Right ventricle myocardium inferior (tissue), 1 donor: ENCODE results near the gene RIPOR3. TPM values are rescaled to one million over a fixed set of nuclear protein-coding genes. Genes with fewer than 3 reads are reported as not detected.

Experiments
- ATAC-seq: fragments of 200-7000 bp; cut with Tn5 transposase; one replicate; pipeline ENCODE4 v1.9.1; 2020; ENCODE audit warnings: mild to moderate bottlenecking, moderate library complexity
- DNase-seq: peaks from one replicate; pipeline ENCODE4 v3.0.0; 2021; ENCODE audit errors: missing footprints
- intact Hi-C: fragments of 100-400 bp; cut with DNase I; formaldehyde crosslinking; loops from one replicate; pipeline ENCODE4 v1.11.0; 2022
- long read RNA-seq: library from polyadenylated mRNA; unstranded; transcript quantifications from one replicate; pipeline ENCODE4 v2.0.0, GENCODE V29; 2021
- total RNA-seq: library from RNA; stranded (reverse); fragmentation: NEBNext Ultra II Directional; extraction: Animal tissue kit (Norgen Biotek cat#: 25700); gene quantifications from one replicate; pipeline ENCODE4 v1.2.1, GENCODE V29; 2021
- donor health status: DM: no; HTN: yes; CAD: no; lungs with severe emphysema.

RIPOR3 gene
- 8.3 TPM for total RNA-seq
- long read RNA-seq, partial matches to known transcripts, result 4 of 11 reads
- long read RNA-seq, other reads (novel, unspliced or antisense), result 7 of 11 reads

GRCh38 chr20:50690650-50691572, at the start of gene RIPOR3:
TSS of gene RIPOR3 (minus strand) at chr20:50691542. CDS start at chr20:50691128, 414 bp downstream.
- DNase-seq (peak; percentile 74), ATAC-seq (peak; percentile 38)
- intact Hi-C loops, result loop anchor here (10.0 kb wide), 1 partner anchor 56 kb away; no protein-coding TSS in a partner anchor

- ATAC-seq, result no peak
- no peak for DNase-seq
- intact Hi-C loops, result loop anchor here (10.0 kb wide), 1 partner anchor 623 kb away; the partner anchor contains the start of gene UBE2V1
Observed at GRCh38 chr20:50737352-50737751, 46.0 kb upstream of the RIPOR3 start.

DNA sequence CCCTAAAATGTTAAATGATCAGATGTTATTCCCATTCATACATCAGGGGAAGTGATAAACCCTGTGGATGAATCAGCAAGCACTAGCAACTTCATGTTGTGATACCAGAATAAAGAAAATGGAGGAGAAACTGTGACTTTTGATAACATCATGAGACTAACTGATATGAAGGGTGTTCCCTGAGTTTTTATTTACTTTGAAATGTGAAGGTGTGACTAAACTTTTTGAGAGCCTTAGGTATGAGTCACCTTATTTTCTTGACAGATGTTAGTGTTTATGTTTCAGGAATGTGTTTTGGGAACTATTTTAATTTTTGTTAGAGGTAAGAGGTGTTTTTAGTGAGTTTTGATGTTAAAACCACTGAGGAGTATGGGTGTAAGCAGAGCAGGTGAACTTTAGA, 44.5 kb upstream of the RIPOR3 start:
- ATAC-seq (no peak), DNase-seq (no peak)
- intact Hi-C loops, result loop anchor here (10.0 kb wide), 1 partner anchor 621 kb away; the partner anchor contains the start of gene UBE2V1

- no peak for DNase-seq
- intact Hi-C loops, result loop anchor here (5.0 to 10.0 kb wide), 2 partner anchors 78 to 620 kb away; partner anchors contain the start of gene UBE2V1
- ATAC-seq, result no peak
Observed at GRCh38 chr20:50734730-50735679, 43.7 kb upstream of the RIPOR3 start.

DNA sequence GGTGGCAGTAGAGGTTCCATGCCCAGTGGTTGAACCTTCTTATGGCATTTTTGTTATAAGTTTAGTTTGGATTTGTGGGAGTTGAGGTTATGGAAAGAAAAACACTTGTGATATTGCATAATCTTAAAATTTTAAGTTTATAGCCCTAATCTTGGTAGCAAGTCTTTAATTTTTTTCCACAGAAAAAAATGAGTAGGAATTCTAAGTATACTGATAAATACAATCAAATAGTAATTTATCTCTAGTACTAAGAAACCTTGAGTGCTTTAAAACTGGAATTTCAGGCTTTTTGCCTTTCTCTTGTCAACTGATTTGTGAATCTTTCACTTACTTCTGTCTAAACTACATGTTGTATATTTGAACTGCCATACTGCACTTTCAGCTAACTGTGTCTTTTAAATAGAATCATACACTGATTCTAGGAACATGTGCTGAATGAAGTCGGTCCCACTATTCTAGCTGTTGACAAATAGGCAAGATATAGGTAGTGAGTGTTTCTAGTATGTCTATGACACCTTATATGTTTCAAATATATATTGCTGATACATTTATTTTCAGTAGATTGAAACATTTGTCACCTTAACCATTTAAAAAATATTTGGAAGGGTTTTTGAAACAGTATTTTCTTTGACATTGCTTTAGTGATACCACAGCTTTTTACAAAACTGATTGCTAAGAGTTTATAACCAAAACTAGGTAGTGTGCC, 42.5 kb upstream of the RIPOR3 start:
- intact Hi-C loops, result loop anchor here (5.0 to 10.0 kb wide), 2 partner anchors 76 to 619 kb away; partner anchors contain the start of gene UBE2V1
- DNase-seq, result no peak
- ATAC-seq, result no peak

GRCh38 chr20:50731930-50732690, 40.8 kb upstream of the RIPOR3 start:
- intact Hi-C loops, result loop anchor here (5.0 to 10.0 kb wide), 2 partner anchors 75 to 617 kb away; partner anchors contain the start of gene UBE2V1
- no peak for DNase-seq
- no peak for ATAC-seq

DNA sequence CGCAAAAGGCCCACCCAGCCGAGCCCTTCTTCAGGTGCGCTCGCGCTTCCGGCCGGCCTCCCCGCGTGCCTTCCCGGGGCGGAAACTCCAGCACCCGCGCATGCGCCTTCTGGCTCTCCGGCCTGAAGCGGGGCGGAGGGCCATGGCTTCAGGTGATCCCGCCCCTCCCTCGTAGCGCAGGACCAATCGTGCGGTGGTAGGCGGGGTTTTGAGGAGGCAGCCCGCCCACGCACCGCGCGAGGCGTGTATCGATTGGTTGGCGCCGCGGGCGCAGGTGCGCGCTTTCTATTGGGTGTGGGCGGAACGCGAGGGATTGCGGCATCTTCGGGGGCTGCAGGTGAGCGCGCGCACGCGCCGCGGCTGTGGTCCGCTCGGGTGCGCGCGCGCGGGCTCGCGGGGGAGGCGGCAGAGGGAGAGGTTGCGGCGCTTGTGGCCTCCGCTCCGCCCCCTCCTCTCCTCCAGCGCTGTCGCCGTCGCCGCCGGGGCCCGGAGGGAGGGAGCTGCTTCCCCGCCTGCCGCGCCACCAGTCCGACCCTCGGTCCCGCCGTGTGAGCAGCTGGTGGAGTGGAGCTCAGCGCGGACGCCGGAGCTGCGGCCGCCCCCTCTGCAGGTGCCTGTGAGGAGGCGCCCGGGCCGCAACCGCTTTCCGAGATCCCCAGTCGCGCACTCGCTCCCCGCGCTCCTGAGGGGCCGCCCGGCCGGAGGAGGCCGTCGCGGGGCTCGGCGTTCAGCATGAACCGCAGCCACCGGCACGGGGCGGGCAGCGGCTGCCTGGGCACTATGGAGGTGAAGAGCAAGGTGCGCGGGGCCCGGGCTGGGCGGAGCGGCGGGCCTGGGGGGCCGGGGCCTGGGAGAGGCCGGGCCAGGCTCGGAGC, 40.0 kb upstream of the RIPOR3 start, which contains the start of gene PARD6B:
Gene PARD6B (plus strand): TSS at position 526 of the 875 bp plus-strand sequence. CDS start 207 bp downstream, at position 733.
- DNase-seq, result peak; percentile 99
- intact Hi-C loops, result loop anchor here (5.0 to 10.0 kb wide), 2 partner anchors 74 to 616 kb away; partner anchors contain the start of gene UBE2V1
- ATAC-seq, result peak; percentile 97

DNA sequence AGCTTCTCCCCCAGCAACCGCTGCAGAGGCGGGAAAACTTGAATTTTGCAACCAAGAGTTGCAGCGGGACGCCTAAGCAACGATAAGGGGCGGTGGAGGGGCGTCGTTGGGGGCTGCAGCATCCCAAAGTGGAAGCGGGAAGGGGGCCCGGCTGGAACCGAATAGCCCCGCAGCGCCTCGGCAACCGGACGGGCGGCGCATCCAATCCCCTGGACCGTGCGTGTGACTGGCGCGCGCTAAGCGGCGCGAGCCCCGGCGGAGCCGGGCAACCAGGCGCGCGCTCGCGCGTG, 39.4 kb upstream of the RIPOR3 start:
- intact Hi-C loops, result loop anchor here (5.0 to 10.0 kb wide), 2 partner anchors 73 to 616 kb away; partner anchors contain the start of gene UBE2V1

DNA sequence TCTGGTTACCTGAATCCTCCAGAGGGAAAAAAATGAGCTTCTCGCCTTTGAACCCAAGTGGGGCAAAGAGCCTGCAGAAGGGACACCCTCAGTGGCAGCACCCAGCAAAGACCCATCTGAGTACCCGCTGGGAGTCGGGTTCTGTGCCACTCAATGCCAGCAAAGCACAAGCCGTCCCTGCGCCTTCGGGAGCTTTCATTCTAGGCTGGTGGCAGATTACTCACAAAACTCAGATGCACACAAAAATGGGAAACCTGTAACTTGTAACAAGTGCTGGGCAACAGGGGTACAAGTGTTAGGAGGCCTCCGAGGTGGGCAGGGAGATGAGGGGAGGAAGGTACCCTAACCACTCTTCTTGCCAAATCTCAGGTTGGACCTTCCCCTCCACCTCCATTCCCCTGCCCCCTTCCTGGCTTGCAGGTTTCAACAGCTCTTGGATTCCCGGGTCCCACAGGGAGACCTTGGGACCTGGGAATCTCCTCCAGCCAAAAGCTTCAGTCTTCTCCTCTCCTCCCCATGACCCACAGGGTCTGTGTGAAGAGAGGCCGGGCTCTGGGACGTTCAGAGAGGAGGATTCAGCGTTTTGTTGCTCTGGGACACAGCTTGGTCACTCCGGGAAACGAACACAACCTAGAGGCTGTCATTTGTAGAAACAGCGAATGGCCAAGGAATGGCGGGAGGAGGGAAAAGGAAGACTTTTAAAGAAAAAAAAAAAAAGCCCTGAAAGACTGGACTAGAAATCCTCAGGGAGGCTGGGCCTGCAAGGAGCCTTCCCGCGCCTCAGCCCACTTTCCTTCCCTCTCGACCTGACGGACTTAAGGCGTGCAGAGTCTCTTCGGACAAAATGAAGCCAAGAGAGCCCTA, 38.8 kb upstream of the RIPOR3 start:
- no peak for ATAC-seq
- intact Hi-C loops, result loop anchor here (5.0 to 10.0 kb wide), 2 partner anchors 73 to 615 kb away; partner anchors contain the start of gene UBE2V1
- DNase-seq, result no peak

More for the DNA sequence above, 39.4 kb upstream of the RIPOR3 start:
- ATAC-seq (no peak), DNase-seq (no peak)

DNA sequence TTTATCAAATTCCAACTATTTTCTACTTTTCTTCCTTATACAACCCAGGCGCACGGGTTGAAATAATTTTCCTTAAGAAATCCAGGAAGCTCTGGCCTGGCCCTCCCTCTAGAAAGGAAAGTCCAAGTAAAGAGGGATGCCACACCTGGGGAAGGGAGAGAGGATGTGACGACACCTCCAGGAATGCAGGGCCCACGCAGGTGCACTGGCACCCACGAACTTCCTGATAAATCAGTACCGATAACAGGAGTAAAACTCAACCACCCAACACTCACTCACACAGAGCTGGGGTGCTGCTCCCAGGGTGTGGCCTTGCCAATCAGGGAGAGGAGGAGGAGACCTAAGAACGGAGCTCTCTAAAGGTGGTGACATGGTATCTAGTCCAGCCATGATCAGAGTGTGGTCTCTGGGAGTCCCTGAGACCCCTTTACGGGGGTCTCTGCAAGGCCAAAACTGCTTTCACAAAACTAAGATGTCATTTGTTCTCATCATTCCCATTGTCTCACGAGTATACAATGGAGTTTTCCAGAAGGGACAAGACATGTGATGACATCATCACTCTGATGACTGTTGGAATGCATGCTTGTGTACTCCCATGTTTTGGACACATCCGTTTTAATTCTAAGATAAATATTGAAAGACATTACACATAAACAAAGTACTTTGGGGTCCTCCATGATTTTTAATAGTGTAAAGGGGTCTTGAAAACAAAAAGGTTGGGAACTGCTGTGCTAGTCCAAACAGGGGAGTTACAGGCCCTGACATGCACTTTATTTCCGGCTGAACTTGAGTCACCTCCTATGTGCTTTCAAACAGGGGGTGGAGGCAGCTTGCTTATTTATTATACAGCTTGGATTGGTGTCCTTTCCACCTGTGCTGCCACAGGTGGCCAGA, 37.9 kb upstream of the RIPOR3 start:
- ATAC-seq, result no peak
- no peak for DNase-seq
- intact Hi-C loops, result no loop called here

DNA sequence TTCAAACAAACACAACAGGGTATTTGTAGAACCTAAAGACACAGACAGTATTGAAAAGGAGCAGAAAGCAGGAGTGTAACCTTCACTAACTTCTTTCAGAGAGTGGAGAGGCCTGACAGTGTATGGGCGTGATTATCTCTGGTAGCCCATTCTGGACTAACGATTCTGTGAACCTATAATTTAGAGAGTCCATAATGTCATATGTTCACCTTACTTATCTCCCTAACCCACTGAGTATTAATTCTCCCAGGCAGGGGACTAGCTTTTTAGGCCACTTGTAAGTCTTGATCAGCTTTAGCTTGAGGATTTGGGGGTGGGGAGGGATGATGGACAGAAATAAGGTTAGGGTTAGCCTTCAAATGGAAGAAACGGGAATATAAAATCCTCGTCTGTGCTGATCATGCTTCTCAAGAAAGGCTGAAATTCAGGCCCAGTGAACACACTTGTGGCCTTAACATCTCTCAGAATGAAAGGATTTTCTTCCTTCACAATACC, 37.2 kb upstream of the RIPOR3 start:
- DNase-seq (no peak), ATAC-seq (no peak)
- intact Hi-C loops, result no loop called here

DNA sequence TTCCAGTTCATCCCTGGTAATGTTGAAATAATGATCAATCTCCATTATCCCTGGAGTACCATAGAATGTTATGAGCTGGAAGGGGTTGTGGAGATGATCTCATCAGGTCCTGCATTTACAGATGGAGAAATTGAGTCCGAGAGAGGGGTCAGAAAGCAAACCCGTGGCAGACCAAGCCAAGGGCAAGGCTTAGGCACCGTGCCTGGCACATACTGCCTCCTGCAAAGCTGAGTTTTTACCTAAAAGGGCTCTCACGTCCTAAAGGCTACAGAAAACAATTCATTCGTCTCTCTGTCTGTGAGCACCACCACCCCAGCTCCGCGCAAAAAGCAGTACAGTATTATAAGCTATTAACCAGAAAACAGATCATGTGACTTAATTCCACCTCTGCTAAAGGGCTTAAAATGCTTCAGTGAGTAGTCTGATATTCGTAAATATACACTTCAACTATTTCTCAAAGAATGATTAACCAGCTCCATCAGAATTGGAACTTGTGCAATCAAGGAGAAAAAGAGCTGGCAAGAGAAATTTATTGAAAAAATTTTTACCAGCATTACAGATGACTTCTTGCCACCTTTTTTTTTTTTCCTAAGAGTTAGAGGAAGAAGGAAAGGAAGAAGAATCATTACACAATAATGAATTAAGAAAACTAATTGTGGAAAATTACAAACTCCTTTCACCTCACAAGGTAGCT, 36.6 kb upstream of the RIPOR3 start:
- ATAC-seq, result no peak
- DNase-seq, result no peak

GRCh38 chr20:50726955-50727791, 35.8 kb upstream of the RIPOR3 start:
- ATAC-seq (no peak), DNase-seq (no peak)
- intact Hi-C loops, result no loop called here

More for the DNA sequence above, 36.6 kb upstream of the RIPOR3 start:
- intact Hi-C loops, result no loop called here
